GM21447 (cell line): Measurements from ENCODE around the gene TPRN.

Source experiments
- ATAC-seq: cut with Tn5 transposase; IDR thresholded peaks from one replicate; pipeline ENCODE4 v1.9.1; 2021; ENCODE audit not compliant: unreplicated experiment

Gene TPRN

DNA sequence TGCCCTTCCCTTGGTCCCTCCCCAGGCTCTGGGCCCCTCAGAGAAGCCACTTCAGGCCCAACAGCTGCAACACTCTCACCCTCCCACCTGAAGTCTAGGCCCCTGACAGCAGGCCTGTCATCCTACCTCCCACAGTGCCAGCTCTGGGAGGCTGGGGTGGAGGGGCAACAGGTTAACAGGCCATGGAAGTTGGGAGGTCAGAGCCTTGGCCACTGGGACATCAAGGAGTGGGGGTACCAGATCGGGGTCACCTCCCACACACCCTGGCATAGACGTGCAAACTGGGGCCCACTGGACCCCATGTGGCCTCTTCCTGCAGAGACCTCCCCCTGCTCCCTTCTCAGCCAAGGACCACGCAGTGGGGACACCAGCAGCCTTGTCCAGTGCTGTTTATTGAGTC lies 9.3 kb downstream of the TPRN start:
- ATAC-seq, result no peak

DNA sequence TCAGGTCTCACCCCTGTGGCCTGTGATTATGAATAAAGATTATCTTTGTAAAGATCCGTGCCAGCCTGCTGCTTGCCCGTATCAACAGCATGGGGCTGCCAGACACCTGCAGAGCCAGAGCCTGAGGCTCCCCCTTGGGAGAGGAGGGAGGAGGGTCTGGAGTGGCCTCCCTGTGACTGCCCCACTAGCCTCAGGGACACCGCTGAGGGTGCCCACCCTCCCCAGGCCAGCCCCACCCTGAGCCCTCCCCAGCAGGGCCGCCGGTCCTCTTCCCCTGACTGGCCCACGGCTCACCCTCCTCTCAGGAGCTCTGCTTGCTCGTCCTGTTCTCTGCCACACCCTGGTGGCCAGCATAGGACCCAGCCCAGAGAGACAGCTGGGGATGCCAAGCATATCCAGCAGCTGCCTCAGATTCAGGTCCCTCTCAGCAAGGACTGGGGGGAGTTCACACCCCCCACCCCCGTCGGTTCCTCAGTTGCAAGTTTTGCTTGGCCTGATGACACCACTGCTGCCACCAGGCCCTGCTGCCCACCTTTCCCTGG lies 10.2 kb downstream of the TPRN start:
- ATAC-seq, result no peak

DNA sequence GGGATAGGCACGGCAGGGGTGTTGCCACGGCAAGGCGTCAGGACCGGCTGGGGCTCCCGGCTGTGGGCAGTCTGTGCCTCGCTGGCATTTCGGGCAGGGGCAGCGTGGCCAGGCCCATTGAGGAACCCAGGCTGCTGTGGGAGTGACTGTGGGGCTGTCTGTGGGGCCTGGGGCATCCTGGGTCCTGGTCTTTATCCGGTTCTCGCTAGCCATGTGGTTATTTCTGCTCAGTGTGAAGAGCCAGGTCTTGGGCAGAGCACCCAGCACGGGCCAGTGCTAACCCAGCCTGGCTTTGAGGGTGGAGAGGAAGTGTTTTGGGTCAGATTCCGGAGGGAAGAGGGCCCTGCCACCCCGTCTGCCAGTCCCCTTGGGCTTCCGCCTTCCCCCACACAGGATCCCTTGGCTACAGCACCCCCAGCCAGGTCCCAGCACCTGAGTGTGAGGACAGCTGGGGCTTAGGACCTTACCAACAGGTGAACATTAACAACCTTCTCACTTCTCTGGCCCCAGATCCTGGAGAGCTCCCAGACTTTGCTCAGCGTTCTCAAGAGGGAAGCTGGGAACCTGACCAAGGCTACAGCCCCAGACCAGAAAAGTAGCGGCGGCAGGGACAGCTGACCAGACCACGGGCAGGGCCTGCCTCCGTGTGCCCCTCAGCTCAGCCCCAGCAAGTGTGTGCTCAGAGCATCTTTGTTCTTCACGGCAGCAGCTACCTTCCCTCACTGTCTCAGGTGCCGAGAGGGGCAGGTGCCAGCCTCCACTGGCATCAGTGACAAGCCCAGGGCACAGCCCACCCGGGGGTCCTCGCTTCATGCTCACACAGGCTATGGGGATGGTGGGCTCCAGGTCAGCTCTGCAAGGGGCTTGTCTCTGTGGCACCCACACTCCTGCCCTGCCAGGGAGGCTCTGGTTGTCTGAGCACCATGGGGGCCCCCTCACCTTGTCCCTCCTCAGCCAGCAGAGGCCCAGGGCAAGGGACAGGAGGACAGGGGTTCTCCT lies 10.9 kb downstream of the TPRN start:
- ATAC-seq, result no peak

DNA sequence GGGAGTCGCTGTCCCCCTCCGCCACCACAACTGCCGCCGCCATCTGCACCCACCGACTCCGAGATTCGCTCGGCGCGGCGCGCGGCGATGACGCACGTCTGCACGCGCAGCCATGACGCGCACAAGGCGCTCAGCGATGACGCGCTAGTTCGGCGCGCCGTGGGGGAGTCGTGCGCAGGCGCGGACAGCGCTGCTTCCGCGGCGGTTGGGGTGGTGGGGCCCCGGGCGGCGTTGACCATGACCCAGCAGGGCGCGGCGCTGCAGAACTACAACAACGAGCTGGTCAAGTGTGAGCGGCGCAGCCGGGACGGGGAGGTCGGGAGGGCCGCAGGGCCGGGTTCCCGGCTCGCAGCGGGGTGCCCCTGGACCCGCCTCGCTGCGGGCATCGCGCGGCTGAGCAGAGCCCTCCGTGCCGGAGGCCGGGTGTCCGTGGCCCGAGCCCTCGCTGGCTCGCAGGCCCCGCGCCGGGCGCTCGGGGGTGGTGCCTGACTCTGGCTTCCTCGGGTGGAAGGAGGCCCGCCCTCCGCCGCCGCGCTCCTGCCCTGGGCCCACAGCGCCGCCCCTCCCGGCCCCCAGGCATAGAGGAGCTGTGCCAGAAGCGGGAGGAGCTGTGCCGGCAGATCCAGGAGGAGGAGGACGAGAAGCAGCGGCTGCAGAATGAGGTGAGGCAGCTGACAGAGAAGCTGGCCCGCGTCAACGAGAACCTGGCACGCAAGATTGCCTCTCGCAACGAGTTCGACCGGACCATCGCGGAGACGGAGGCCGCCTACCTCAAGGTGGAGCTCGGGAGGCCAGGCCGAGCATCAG lies 11.8 kb downstream of the TPRN start, which contains the start of the genes ANAPC2 and SSNA1:
TSS of gene ANAPC2 (minus strand) at position 71 of the 807 bp plus-strand sequence. CDS start at position 43, 28 bp downstream.
TSS of gene SSNA1 (plus strand) at position 187 of the 807 bp plus-strand sequence. CDS start at position 238, 51 bp downstream.
- ATAC-seq, result peak; percentile 73

DNA sequence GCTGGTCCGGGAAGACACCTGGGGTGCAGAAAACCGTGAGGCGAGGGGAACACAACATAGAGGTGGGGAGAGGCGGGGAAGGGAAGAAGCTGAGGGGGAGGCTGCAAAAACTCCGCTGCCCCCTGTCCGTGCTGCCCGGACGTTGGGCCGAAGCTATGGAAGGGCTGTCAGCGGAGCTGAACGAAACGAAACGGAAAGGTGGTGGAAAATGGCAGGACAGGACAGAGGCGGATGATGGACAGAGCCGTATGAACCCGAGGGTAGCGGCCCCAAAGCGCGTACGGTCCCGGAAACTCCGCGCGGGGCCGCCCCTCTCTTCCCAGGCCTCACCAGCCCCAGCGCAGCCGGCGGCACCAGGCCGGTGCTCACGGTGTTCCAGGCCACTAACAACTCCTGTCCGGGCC lies 12.5 kb downstream of the TPRN start:
- peak; percentile 27 for ATAC-seq

DNA sequence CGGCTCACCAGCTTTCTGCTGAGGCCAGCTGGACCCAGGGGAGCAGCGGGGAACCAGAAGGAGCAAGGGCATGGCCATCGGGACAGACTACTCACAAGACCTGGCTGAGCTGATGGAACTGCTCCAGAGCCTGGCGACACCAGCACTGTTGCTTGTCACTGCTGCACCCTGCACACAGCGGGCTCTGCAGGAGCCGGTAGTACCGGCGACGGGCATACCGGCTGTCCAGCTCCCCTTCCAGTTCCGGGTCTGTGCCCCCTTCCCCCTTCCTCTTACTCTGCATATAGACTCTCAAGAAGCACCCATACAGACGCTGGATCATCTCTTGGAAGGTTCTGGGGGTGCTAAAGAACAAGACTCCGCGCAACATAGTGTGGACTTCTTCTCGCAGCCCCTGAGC lies 13.2 kb downstream of the TPRN start:
- no peak for ATAC-seq

DNA sequence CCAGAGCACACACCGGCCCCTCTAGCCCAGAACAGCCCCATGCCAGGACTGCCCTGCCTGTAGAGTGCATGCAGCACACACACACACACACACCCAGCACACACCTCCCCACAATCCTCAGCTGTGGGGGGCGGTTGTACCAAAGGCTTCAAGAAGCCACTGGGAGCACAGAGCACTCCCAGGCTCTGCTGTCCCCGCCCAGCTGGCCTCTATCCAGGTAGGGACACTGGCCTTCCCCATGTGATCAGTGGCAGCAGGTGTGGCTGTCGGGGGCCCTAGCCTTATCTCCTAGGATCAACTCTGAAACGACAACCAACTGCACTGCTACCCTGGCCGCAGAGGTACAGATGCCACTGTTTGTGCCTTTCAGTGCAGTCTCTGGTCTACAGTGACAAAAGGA lies 14.2 kb downstream of the TPRN start:
- ATAC-seq, result no peak

DNA sequence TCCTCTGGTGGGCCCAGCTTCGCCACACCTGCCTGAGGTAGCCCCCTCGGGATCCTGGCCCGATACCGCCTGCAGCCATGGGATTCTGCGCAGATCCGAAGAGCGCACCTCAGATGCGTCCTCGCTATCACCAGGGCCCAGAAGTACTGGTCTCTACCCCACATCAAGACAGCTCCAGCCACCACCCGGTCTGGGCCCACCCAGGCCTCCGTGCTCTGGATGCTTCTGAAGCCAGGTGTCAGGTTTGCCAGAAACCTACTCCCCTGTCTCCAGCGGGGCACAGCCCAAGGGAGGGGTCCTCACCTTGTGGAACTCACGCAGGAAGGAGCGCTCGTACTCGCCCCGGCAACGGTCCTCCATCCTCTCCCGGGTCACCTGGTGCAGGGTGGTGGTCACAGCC lies 14.6 kb downstream of the TPRN start:
- no peak for ATAC-seq

DNA sequence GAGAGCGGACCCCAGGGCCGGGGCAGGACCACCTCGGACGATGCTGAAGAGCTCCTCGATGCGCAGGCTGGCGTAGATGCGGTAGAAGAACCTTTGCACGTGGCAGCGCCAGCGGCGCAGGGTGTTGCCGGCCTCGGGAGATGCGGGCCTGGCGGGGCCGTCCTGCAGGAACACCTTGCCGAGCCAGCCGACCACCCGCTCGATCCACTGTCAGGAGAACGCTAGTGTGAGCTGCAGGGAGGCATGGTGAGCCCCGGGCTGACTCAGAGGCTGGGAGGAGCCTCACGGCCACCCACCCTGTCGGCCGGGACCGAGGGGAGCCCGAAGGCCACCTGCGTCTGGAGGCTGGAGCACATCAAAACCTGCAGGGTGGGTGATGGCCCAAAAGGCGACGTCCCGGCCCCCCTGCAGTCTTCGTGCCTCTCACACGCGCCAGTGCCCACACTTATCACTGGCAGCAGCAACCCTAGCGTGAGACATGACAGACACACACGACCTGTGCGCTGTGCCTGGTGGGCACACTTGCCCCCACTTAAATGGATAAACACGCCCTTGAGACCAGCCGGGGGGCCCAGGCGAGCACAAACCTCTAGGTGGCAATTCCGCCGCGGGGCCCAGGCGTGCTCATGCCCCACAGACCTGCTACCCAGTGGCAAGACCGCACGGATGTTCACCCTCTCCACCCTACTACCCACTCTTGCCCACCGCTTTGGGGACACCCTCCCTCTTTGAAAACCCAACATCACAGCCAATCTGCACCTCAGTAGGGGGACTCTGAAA lies 15.5 kb downstream of the TPRN start:
- no peak for ATAC-seq

DNA sequence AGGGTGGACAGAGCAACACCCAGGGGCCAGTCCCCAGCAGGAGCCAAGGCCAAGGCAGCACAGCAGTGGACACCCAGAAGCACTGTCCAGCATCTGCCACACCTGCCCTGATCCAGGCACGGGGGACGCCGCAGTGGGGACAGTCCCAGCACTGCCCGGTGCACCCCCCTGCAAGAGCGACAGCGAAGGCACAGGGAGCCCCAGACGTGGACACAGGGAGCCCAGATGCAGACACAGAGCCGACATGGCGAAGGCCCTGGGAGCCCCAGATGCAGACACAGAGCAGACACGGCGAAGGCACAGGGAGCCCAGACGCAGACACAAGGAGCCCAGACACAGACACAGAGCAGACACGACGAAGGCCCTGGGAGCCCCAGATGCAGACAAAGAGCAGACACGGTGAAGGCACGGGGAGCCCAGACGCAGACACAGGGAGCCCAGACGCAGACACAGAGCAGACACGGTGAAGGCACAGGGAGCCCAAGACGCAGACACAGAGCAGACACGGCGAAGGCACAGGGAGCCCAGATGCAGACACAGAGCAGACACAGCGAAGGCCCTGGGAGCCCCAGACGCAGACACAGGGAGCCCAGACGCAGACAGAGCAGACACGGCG lies 16.5 kb downstream of the TPRN start:
- no peak for ATAC-seq

DNA sequence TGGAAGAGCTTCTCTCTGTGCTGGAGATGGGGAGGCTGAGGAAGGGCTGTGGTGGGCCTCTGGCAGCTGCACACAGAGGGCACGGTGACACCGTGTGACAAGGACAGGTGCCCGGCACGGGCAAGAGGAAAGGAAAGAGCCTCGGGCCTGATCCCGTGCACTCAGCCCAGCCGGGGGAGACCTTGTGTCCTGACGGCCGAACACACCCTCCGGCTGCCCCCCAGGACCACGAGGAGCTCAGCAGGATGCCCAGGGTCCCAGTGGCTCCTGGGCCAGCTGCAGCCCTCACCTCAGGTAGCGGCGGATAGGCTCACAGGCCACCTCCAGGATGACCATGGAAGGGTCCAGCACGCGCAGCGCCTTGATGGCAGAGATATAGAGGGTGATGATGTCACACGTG lies 17.7 kb downstream of the TPRN start:
- no peak for ATAC-seq

DNA sequence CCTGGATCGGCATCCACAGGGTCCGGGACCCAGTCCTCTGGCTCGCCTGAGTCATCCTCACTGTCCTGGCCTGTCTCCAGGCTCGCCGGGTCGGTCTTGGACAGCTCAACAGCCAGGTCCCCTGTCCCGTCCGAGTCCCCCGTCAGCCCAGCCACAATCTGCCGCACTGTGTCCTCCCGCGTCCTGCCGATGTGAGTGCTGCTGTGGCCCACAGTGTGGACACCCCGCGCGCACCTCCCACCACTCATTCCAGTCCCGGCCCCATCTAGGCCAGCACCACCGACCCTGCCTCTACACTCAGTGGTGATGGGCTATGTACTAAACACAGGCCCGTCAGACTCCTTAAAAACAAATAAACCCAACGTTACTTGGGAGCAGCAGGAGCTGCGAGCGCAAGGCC lies 18.9 kb downstream of the TPRN start:
- ATAC-seq, result no peak

DNA sequence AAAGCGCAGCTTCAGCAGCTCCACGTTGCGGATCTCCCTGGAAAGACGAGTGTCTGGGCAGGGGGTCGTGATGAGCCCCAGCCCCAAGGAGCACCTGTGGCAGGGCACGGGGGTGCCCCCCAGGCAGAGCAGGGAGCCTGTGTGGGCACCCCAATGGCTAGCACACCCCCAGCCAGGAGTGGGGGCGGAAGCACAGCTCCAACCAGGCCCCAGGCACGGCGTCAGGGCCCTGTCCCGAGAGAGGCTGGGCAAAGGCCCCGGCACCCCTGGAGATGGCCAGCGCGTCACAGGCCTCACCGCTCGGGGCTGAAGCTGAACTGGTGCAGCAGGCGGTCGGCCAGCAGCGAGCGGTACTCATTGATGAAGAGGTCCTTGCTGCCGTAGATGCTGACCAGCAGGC lies 20.1 kb downstream of the TPRN start:
- no peak for ATAC-seq

DNA sequence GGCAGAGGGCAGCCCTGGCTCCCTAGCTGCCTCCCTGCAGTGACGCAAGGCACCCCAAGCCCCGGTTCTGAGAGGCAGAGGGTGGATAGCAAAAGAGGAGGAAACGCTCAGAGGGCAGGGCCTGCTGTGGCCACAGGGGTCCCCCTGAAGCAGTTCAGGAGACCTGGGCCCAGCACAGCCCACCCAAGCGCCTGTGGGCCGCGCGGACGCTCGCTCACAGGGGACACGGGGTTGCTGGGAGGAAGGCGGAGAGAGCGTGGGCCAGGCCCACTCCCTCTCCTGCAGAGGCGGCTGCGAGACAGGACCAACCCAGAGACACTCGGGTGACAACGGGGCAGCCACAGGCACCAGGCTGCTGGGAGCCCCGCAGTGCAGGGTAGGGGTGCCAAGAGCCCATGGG lies 20.8 kb downstream of the TPRN start:
- ATAC-seq, result no peak

DNA sequence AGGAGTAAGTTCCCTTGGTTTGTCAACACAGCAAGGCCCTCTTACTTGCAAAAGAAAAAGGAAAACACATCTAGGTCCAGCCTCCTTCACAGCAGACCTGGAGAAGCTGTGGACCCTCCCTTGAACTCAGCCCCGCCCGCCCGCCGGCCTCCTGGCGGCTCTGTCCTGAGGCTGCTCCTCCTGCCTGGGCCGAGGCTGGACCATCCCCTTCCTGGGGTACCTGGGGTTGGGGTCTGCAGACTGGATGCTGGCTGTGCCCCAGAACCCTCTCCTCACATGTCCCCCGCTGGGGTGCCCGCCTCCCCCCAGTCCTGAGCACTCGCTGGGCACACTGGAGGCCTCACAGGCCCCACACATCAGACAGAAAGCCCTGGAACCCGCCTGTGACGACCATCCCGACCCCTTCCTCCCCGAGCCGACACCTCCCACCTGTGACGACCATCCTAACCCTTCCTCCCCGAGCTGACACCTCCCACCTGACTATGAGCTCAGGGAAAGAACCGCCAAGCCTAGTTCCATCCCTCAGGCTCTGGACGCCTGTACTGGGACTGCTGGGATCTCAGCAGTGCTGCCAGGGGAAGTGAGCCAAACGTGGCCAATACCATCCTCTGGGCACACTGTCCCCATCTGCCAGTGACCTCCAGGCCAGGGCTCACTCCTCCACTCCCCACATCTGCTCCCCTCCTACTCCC lies 21.5 kb downstream of the TPRN start:
- ATAC-seq, result no peak

DNA sequence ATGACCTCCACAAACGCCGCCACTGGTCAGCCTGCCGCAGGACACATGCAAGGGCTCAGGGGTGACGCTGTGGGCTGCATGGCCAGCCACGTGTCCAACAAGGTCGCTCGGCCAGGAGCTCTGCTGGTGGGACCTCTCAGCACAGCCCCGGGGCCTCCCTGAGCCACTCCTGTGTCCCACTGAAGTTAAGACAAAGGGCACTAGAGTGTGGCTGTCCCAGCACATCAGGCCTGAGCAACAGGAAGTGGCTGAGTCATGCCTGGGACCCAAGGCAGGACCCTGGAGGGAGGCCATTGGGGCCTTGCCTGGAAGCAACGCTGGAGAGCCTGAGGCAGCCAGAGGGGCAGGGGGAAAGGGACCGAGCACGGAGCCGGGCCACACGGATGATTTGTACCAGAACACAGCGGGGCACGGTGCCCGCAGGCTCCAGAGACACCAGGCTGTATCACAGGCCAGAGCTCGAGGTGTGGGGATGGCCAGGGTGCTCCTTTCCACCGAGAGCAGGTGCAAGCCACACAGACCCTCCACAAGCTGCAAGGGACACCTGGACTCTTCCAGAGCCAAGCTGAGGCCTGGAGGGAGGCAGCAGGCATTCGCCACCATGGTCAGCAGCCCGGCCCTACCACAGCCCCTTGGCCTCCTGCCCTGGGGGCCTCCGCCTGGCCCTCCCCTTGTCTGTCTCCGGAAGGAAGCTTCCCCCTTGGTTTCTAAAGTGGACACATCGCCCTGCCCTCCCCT lies 22.2 kb downstream of the TPRN start:
- no peak for ATAC-seq

DNA sequence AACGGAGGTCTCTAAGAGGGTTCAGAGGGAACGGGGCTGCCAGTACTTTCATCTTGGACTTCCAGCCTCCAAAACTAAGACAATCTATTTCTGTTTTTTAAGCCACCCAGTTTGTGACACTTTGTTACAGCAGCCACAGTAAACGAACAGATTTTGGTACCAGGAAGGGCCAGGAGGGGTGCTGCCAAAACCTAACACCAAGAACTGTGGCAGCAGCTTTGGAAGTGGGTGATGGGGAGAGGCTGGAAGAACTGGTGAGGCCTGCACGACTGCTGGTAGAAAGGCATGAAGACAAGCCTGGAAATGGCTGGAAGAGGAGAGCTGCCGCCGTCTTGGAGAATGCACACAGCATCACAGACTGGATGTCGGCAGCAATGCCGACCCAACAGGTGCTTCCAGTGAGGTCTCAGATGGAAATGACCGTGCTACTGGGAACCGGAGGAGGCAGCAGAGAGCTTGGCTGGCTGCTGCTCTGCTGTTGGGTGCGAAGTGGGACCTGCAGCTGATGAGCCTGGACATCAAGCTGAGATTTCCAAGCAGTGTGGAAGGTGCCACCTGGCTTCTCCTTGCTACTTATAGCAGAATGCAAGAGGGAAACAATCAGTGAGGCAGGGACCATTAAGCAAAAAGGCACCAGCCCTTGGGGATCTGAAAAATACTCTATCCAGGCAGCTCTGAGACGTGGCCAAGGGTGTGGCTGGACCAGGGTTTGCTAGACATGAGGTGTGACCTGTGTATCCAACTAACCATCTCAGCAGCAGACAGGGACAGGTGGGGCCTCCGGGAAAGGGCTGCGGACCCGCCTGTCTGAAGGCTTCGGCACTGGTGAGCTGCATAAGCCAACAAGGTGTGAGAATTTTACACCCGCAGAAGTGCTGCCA lies 24.0 kb downstream of the TPRN start:
- no peak for ATAC-seq

DNA sequence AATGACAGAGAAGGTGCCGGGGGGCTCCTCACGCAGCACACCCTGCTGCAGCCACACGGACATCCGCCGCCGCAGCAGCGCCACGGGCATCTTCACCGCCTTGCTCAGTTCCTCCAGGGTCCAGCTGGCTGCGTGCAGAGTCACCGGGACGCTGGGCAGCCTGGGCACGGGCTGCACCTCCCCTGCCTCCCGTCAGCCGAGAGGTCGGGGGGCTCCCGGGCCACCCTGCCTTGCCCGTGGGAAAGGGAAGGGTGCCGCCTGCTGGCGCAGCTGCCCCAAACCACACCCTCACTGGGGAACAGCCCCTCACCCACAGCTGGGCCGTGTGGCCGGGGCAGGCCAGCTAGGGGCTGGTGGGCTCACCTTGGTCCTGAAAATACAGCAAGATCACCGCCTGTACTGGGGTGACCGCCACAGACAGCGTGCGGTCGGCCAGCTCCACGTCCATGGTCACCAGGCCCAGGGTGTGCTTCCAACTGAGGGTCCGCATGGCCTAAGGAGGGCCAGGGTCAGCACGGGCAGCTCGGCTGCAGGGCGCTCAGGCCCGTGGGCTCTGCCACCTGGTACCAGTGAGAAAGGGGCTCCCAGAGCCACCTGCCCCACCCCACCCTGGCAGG lies 25.1 kb downstream of the TPRN start:
- no peak for ATAC-seq
